Peyer's patch (tissue), 4 donors: ENCODE data around the gene C20orf173.

Source experiments
- POLR2A ChIP-seq, 2 donors: fragments of 450-650 bp; IDR thresholded peaks; one replicate each; pipeline ENCODE4 v1.5.1; 2017; ENCODE audit warnings: antibody characterized with exemption in 2 of 2, mild to moderate bottlenecking in 2 of 2, moderate library complexity in 2 of 2
- TF ChIP-seq, protein P1 (sequence below), 6 experiments: fragments of 450-650 bp in 4 of 6; fragments of 200-600 bp in 2 of 6; sonication (generic) in 1 of 6; IDR thresholded peaks; one replicate each; pipeline ENCODE4 v1.5.1; 2017 to 2019; ENCODE audit warnings: antibody characterized with exemption in 6 of 6, mild to moderate bottlenecking in 3 of 6, moderate library complexity in 1 of 6

DNA sequence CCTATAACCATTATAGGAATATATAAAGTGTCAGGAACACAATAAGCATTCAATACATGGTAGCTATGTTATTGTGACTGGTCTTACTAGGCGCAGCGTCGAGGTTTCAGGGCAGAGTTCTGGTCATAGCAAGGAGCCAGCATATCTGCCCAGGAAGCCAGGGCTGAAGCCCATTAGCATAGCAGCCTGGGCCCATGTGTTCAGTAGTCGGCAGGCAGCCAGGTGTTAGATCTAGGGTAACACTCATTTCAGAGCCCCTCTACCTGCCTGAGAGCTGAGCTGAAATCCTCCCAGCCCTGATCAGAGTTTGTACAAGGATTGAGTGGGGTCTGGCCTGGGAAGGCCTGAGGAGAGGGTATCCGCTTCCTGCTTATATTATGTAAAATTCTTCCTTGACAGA, 32.1 kb downstream of the C20orf173 start:
- TF ChIP-seq, protein P1, sequence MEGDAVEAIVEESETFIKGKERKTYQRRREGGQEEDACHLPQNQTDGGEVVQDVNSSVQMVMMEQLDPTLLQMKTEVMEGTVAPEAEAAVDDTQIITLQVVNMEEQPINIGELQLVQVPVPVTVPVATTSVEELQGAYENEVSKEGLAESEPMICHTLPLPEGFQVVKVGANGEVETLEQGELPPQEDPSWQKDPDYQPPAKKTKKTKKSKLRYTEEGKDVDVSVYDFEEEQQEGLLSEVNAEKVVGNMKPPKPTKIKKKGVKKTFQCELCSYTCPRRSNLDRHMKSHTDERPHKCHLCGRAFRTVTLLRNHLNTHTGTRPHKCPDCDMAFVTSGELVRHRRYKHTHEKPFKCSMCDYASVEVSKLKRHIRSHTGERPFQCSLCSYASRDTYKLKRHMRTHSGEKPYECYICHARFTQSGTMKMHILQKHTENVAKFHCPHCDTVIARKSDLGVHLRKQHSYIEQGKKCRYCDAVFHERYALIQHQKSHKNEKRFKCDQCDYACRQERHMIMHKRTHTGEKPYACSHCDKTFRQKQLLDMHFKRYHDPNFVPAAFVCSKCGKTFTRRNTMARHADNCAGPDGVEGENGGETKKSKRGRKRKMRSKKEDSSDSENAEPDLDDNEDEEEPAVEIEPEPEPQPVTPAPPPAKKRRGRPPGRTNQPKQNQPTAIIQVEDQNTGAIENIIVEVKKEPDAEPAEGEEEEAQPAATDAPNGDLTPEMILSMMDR (IDR thresholded peaks at IDR 0.05) = no peak
- no peak for TF ChIP-seq POLR2A (IDR thresholded peaks at IDR 0.05)
